Astrocyte (in vitro differentiated cells and primary cell): ENCODE results near the gene NPC1L1. TPM values are rescaled to one million over a fixed set of nuclear protein-coding genes. Genes with fewer than 3 reads are reported as not detected.

Experiments used
- DNase-seq: peaks from one replicate; pipeline ENCODE4 v3.0.0-alpha.2; 2010; ENCODE audit warnings: low read depth
- FAIRE-seq: peaks from 2 replicates; lab custom pipeline; 2011; peaks lifted over from hg19 to GRCh38; lab: Jason Lieb, UNC
- H2AFZ ChIP-seq: 2 replicates; pipeline ENCODE4 v1.6.0; 2012; ENCODE audit warnings: low read depth, low read length, inconsistent platforms
- H3K27ac ChIP-seq: 2 replicates; pipeline ENCODE4 v1.5.1; 2011; ENCODE audit warnings: low read depth, low read length, inconsistent platforms
- H3K27me3 ChIP-seq: 2 replicates; pipeline ENCODE4 v1.6.0; 2011; ENCODE audit warnings: low read length, inconsistent platforms; ENCODE audit not compliant: insufficient read depth
- H3K36me3 ChIP-seq: 2 replicates; pipeline ENCODE4 v1.5.1; 2011; ENCODE audit warnings: low read length, inconsistent platforms; ENCODE audit not compliant: insufficient read depth
- H3K4me1 ChIP-seq: 2 replicates; pipeline ENCODE4 v1.5.1; 2011; ENCODE audit warnings: low read length, inconsistent platforms; ENCODE audit not compliant: insufficient read depth
- H3K4me2 ChIP-seq: 2 replicates; pipeline ENCODE4 v1.6.0; 2012; ENCODE audit warnings: low read length, inconsistent platforms
- H3K4me3 ChIP-seq: 2 replicates; pipeline ENCODE4 v1.5.1; 2011; ENCODE audit warnings: low read depth, mild to moderate bottlenecking, low read length, inconsistent platforms; ENCODE audit not compliant: insufficient read depth
- H3K79me2 ChIP-seq: 2 replicates; pipeline ENCODE4 v1.6.0; 2012; ENCODE audit warnings: mild to moderate bottlenecking, low read length, inconsistent platforms; ENCODE audit not compliant: insufficient read depth
- H3K9ac ChIP-seq: 2 replicates; pipeline ENCODE4 v1.6.0; 2012; ENCODE audit warnings: mild to moderate bottlenecking, low read length, inconsistent platforms
- H3K9me3 ChIP-seq: 2 replicates; pipeline ENCODE4 v1.5.1; 2012; ENCODE audit warnings: low read depth, mild to moderate bottlenecking, low read length, inconsistent platforms; ENCODE audit not compliant: insufficient read depth
- H4K20me1 ChIP-seq: 2 replicates; pipeline ENCODE4 v1.6.0; 2012; ENCODE audit warnings: low read length, inconsistent platforms; ENCODE audit not compliant: insufficient read depth
- H3K27ac Mint-ChIP-seq: one replicate; pipeline ENCODE4 v1.8.0; 2021; ENCODE audit warnings: mild to moderate bottlenecking, mixed read lengths; ENCODE audit not compliant: unreplicated experiment
- H3K27me3 Mint-ChIP-seq: one replicate; pipeline ENCODE4 v1.8.0; 2021; ENCODE audit warnings: low read depth, mixed read lengths; ENCODE audit not compliant: unreplicated experiment
- H3K36me3 Mint-ChIP-seq: one replicate; pipeline ENCODE4 v1.8.0; 2021; ENCODE audit warnings: low read depth, mixed read lengths; ENCODE audit not compliant: unreplicated experiment
- H3K4me1 Mint-ChIP-seq: one replicate; pipeline ENCODE4 v1.8.0; 2021; ENCODE audit warnings: low read depth, mixed read lengths; ENCODE audit not compliant: unreplicated experiment
- H3K4me3 Mint-ChIP-seq: one replicate; pipeline ENCODE4 v1.8.0; 2021; ENCODE audit warnings: mild to moderate bottlenecking, moderate library complexity, mixed read lengths; ENCODE audit not compliant: unreplicated experiment
- H3K9me3 Mint-ChIP-seq: one replicate; pipeline ENCODE4 v1.8.0; 2021; ENCODE audit warnings: mild to moderate bottlenecking, mixed read lengths; ENCODE audit not compliant: unreplicated experiment
- CTCF ChIP-seq: IDR thresholded peaks from 2 replicates; pipeline ENCODE4 v1.5.1; 2011; ENCODE audit warnings: low read depth, mild to moderate bottlenecking, inconsistent platforms, low read length, moderate library complexity; ENCODE audit not compliant: insufficient read depth
- EZH2 ChIP-seq: IDR thresholded peaks from 2 replicates; pipeline ENCODE4 v1.6.1; 2012; ENCODE audit warnings: mild to moderate bottlenecking, low read length, inconsistent platforms; ENCODE audit not compliant: insufficient read depth
- total RNA-seq: library from RNA; stranded (reverse); gene quantifications from 2 replicates; pipeline ENCODE4 v1.2.1, GENCODE V29; 2021

Gene NPC1L1
- total RNA-seq, 1 donor from 2014 or later: 0.07 TPM

GRCh38 chr7:44518761-44519160 is 22.4 kb downstream of the NPC1L1 start:
- Histone ChIP-seq H3K9ac (no peak overlapping the region), H4K20me1 (no peaks in the 10 kb centered on the region), H3K4me3 (no peak overlapping the region), H3K4me2 (no peak overlapping the region), H3K27me3 (peaks cover 13% of the 10 kb centered on the region), H3K9me3 (no peaks in the 10 kb centered on the region), H3K27ac (no peak overlapping the region), H3K79me2 (no peaks in the 10 kb centered on the region), H3K4me1 (no peaks in the 10 kb centered on the region), H2AFZ (no peak overlapping the region), H3K36me3 (no peaks in the 10 kb centered on the region)
- Mint-ChIP-seq H3K27me3 (peaks cover 37% of the 10 kb centered on the region), H3K9me3 (peaks cover 4% of the 10 kb centered on the region), H3K36me3 (no peaks in the 10 kb centered on the region), H3K4me1 (no peaks in the 10 kb centered on the region), H3K27ac (no peak overlapping the region), H3K4me3 (no peak overlapping the region)
- FAIRE-seq (no peak), DNase-seq (no peak)
- no peak for TF ChIP-seq CTCF
- TF ChIP-seq EZH2: no peak

GRCh38 chr7:44517175-44517574 is 24.0 kb downstream of the NPC1L1 start:
- FAIRE-seq: no peak
- no peak for TF ChIP-seq CTCF
- no peak for TF ChIP-seq EZH2

GRCh38 chr7:44515590-44516268 is 25.4 kb downstream of the NPC1L1 start:
- H4K20me1 ChIP-seq: no peaks in the 10 kb centered on the region
- no peak overlapping the region for H3K27ac ChIP-seq
- no peaks in the 10 kb centered on the region for H3K36me3 Mint-ChIP-seq
- no peak overlapping the region for H2AFZ ChIP-seq
- no peak overlapping the region for H3K4me3 Mint-ChIP-seq
- no peak for DNase-seq
- H3K4me1 Mint-ChIP-seq: no peaks in the 10 kb centered on the region
- TF ChIP-seq CTCF: no peak
- TF ChIP-seq EZH2: no peak
- FAIRE-seq: no peak
- H3K4me3 ChIP-seq: no peak overlapping the region
- H3K79me2 ChIP-seq: no peaks in the 10 kb centered on the region
- H3K27ac Mint-ChIP-seq: no peak overlapping the region
- H3K4me1 ChIP-seq: no peaks in the 10 kb centered on the region
- peaks cover 9% of the 10 kb centered on the region for H3K27me3 ChIP-seq
- peaks cover 14% of the 10 kb centered on the region for H3K27me3 Mint-ChIP-seq
- no peaks in the 10 kb centered on the region for H3K36me3 ChIP-seq
- H3K9ac ChIP-seq: no peak overlapping the region
- H3K4me2 ChIP-seq: no peak overlapping the region
- H3K9me3 ChIP-seq: no peaks in the 10 kb centered on the region
- H3K9me3 Mint-ChIP-seq: no peaks in the 10 kb centered on the region

More at GRCh38 chr7:44517175-44517574, 24.0 kb downstream of the NPC1L1 start:
- no peaks in the 10 kb centered on the region for H3K9me3 Mint-ChIP-seq
- peaks cover 27% of the 10 kb centered on the region for H3K27me3 Mint-ChIP-seq
- H3K27ac Mint-ChIP-seq: no peak overlapping the region
- Histone ChIP-seq H3K4me3 (no peak overlapping the region), H4K20me1 (no peaks in the 10 kb centered on the region), H3K4me1 (no peaks in the 10 kb centered on the region), H3K9me3 (no peaks in the 10 kb centered on the region), H3K9ac (no peak overlapping the region), H3K27ac (no peak overlapping the region), H2AFZ (no peak overlapping the region), H3K27me3 (peaks cover 9% of the 10 kb centered on the region), H3K79me2 (no peaks in the 10 kb centered on the region), H3K36me3 (no peaks in the 10 kb centered on the region), H3K4me2 (no peak overlapping the region)
- no peaks in the 10 kb centered on the region for H3K36me3 Mint-ChIP-seq
- H3K4me3 Mint-ChIP-seq: no peak overlapping the region
- DNase-seq: no peak
- H3K4me1 Mint-ChIP-seq: no peaks in the 10 kb centered on the region
